ENCODE data around the gene GPD2.

GPD2 gene

GRCh38 chr2:156532989-156533388, 96.8 kb downstream of the GPD2 start:
- DNase-seq (ENCODE audit: low read depth), result no peak

- DNase-seq (ENCODE audit: low read depth), result no peak
These were observed 100.4 kb downstream of the GPD2 start for GRCh38 chr2:156536534-156536933.

GRCh38 chr2:156537141-156537540, 101.0 kb downstream of the GPD2 start:
- DNase-seq (ENCODE audit: low read depth), result peak; percentile 68

GRCh38 chr2:156538083-156538504, 101.9 kb downstream of the GPD2 start:
- DNase-seq (ENCODE audit: low read depth), result no peak

GRCh38 chr2:156539086-156539860, 103.1 kb downstream of the GPD2 start:
- no peak for DNase-seq (ENCODE audit: low read depth)

GRCh38 chr2:156540706-156541105, 104.5 kb downstream of the GPD2 start:
- DNase-seq (ENCODE audit: low read depth), result no peak

GRCh38 chr2:156541229-156541628, 105.0 kb downstream of the GPD2 start:
- DNase-seq (ENCODE audit: low read depth), result no peak

- no peak for DNase-seq (ENCODE audit: low read depth)
These were observed 105.5 kb downstream of the GPD2 start for GRCh38 chr2:156541706-156542105.

- no peak for DNase-seq (ENCODE audit: low read depth)
These were observed 112.2 kb downstream of the GPD2 start for GRCh38 chr2:156548413-156548812.

- DNase-seq (ENCODE audit: low read depth), result no peak
These were observed 117.7 kb downstream of the GPD2 start for GRCh38 chr2:156553714-156554442.

GRCh38 chr2:156561326-156561725, 125.1 kb downstream of the GPD2 start:
- no peak for DNase-seq (ENCODE audit: low read depth)

- DNase-seq (ENCODE audit: low read depth), result no peak
These were observed 125.9 kb downstream of the GPD2 start for GRCh38 chr2:156562124-156562523.

GRCh38 chr2:156563994-156564753, 128.0 kb downstream of the GPD2 start:
- DNase-seq (ENCODE audit: low read depth), result no peak

- peak; percentile 77 for DNase-seq (ENCODE audit: low read depth)
These were observed 129.0 kb downstream of the GPD2 start for GRCh38 chr2:156565066-156565710.

GRCh38 chr2:156573710-156574109, 137.5 kb downstream of the GPD2 start:
- no peak for DNase-seq (ENCODE audit: low read depth)

- DNase-seq (ENCODE audit: low read depth), result no peak
These were observed 137.9 kb downstream of the GPD2 start for GRCh38 chr2:156574112-156574511.

- no peak for DNase-seq (ENCODE audit: low read depth)
These were observed 139.8 kb downstream of the GPD2 start for GRCh38 chr2:156576005-156576404.

- no peak for DNase-seq (ENCODE audit: low read depth)
These were observed 144.3 kb downstream of the GPD2 start for GRCh38 chr2:156580501-156580900.

- DNase-seq (ENCODE audit: low read depth), result no peak
These were observed 145.1 kb downstream of the GPD2 start for GRCh38 chr2:156581280-156581679.

GRCh38 chr2:156585457-156585856, 149.3 kb downstream of the GPD2 start:
- DNase-seq (ENCODE audit: low read depth), result no peak

GRCh38 chr2:156586621-156587020, 150.4 kb downstream of the GPD2 start:
- no peak for DNase-seq (ENCODE audit: low read depth)

GRCh38 chr2:156589381-156590079, 153.4 kb downstream of the GPD2 start:
- peak; percentile 51 for DNase-seq (ENCODE audit: low read depth)
